HG02588 (cell line): ENCODE measurements around the gene LEMD3.

Experiments used
- ATAC-seq: cut with Tn5 transposase; IDR thresholded peaks from one replicate; pipeline ENCODE4 v1.9.1; 2021; ENCODE audit warnings: mild to moderate bottlenecking, moderate library complexity; ENCODE audit not compliant: unreplicated experiment

The LEMD3 gene

DNA sequence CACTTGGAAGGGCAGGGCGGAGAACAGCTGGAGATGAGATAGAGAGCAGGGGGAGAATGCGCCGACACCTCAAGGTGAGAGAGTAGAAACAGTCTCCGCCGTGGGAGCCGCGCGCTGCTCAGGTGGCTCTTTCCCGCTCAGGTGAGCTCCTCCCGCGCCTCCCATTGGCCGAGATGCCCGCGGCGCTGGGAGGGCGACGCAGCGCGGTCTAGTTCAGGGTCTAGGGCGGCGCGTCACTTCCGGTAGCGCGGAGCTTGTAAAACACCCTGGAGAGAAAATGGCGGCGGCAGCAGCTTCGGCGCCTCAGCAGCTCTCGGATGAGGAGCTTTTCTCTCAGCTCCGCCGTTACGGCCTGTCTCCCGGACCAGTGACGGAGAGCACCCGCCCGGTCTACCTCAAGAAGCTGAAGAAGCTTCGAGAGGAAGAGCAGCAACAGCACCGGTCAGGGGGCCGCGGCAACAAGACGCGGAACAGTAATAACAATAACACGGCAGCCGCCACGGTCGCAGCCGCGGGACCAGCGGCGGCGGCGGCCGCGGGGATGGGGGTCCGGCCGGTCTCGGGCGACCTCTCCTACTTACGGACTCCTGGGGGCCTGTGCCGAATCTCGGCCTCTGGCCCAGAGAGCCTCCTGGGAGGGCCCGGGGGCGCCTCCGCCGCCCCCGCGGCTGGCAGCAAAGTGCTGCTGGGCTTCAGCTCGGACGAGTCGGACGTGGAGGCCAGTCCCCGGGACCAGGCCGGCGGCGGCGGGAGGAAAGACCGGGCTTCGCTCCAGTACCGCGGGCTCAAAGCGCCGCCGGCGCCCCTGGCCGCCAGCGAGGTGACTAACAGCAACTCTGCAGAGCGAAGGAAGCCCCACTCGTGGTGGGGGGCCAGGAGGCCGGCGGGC lies at the start of gene LEMD3:
TSS of gene LEMD3 (plus strand) at position 264 of the 889 bp plus-strand sequence. CDS start at position 278, 14 bp downstream.
- peak; percentile 94 for ATAC-seq

DNA sequence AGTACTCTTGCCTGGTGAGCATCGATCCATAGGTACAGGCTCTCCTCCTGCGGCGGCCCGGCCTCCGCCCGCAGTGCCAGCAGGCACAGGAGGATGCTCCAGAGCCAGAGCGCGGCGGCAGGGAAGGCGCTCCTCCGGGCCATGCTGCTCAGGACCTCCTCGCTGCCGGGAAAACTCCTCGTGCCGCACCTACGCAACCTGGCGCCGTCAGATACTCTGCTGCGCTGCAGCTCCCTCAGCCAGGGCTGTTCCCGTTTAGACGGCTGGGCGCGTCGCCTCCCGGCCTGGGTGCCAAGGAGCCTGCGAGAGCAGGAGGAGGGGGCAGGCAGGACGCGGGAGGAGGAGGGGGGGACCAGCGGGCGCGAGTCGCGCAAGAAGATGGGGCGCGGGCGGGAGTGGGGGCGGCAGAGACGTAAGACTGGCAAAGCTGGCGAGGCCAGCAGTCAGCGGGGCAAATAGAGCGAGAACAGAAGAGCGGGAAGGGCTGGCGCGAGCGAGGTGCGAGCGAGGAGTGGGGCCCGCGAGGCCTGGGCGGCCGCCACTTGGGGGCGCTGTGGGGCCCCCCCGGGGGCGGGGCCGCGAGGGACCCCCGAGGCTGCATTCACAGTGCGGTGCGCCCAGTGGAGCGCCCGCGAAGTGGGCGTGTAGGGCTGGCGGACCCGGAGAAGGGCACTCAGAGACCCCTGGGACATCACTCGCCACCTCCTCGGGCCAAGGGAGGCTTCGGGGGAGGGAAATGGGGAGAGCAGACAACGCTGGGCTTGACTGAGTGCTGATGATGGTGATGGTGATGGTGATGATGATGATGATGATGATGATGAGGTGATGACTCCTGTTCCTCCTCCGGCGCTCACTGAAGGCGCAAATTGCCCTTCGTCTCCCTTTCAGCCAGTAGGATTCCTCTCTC lies 48.1 kb upstream of the LEMD3 start, which contains the start of gene WIF1:
TSS of gene WIF1 (minus strand) at position 257 of the 907 bp plus-strand sequence. CDS start at position 143, 114 bp downstream.
- peak; percentile 47 for ATAC-seq

DNA sequence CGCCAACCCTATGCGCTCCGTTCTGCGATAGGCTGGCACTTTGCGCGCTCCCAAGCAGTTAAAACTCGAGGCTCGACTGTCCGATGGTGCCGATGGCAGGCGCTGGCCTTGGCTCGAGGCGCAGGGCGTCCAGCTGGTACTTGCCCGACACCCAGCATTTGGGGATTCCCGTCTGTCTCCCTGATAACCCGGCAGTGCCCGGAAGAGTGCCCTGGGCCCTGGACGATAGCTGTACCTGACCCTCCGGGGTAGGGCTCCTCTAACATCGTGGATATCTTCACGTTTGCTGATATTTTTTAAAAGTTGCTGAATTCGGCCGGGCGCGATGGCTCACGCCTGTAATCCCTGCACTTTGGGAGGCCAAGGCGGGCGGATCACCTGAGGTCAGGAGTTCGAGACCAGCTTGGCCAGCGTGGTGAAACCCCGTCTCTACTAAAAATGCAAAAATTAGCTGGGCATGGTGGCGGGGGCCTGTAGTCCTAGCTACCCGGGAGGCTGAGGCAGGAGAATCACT lies 47.4 kb upstream of the LEMD3 start:
- no peak for ATAC-seq

DNA sequence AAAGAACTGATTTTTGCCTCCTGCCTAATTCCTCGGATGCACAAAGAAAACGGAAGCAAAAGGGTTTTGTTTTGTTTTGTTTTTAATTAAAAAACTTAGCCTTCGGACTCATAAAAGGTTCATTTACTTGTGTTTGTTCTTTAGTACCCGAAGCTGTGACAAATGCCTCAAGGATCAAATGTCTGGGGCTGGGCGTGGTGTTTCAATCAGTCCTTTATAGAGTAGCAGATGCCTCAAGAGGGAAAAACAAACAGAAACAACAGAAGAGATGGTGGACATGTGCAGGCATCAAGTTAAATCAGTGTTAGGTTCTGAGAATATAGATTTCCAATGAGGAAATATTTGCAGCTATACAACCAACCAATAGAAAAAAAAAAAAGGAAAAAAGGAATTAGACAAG lies 46.7 kb upstream of the LEMD3 start:
- no peak for ATAC-seq

DNA sequence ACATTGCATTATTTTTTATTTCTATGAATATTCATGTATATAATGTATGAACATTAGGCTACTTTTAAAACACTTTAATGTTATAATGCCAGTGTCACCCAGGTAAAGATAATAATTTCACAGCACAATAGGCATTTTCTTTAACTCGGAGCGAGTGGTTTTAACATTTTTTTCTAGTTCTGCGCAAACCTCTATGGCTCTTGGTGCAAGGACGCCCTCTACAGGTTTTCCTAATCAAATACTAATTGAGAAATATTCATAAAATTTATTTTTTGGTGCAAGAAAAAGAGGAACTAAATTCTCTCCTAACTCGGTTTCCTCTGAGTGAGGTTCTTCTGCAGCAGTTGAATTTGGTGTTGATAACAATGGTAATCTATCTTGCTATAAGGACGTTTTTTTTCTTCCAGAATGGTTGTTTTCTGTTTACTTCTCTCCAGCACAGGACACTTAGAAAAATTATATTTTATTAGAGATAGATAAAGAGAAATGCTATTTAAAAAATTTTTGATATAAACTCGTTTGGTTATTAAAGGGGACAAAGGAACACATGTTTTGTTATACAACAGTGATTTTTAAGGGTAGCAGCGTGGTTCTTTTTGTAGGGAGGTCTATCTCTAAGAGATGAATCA lies 45.8 kb upstream of the LEMD3 start:
- ATAC-seq: no peak

DNA sequence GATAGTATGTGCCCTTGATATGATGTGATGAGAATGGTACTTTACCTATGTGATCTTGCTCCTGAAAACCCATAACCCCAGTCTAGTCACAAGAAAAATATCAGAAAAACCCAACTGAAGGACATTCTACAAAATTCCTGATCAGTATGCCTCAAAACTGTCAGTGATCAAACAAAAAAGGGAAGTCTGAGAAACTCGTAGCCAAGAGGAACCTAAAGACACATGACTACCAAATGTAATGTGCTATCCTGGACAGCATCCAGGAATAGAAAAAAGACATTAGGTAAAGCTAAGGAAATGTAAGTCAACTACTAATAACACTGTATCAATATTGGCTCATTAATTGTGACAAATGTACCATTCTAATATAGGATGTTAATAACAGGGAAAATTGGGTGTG lies 44.1 kb upstream of the LEMD3 start:
- ATAC-seq: no peak

DNA sequence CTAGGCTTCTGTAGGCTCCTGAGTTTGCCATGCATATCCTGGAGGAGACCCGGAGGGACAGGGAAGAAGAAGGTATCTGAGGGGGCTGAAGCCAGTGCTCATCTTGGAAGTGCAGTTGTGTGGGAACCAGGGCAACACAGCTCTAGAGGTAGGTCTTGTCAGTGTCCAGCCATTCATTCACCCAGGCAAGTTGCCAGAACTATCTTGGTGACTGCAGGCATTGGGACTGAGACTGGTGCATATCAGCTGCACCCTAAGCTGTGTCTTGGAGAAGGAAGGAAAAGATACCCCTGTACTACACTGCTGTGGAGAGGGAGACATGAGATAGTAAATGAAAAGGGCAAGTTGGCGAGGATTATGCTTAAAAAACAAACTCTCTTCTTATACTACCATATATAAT lies 43.4 kb upstream of the LEMD3 start:
- ATAC-seq: no peak

DNA sequence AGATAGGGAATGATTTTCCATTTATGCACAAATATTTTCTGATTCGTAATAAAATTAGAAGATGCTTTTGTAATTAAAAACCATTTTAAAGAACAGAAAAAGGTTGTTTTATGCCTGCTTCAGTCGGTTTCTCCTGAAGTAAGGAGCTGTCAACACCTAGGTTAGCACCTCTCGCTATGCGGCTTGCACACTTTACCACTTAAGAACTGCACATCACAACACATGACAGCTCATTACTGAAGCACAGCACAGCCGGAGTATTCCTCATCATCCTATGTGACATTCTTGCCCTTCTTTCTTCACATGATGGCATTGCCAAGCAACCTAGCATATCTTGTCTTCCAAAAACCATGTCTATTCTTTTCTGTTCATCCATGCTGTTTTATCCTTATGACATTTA lies 42.9 kb upstream of the LEMD3 start:
- no peak for ATAC-seq

DNA sequence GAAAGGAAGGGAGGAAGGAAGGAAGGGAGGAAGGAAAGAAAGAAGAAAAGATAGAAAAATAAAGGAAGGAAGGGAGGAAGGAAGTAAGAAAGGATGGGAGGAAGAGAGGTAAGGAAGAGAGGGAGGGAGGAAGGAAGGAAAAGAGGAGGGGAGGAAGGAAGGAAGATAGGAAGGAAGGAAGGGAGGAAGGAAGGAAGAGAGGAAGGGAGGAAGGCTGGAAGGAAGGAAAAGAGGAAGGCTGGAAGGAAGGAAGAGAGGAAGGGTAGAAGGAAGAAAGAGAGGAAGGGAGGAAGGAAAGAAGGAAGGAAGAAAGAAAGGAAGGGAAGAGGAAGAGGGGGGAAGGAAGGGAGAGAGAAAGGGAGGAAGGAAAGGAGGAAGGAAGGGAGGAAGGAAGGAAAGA lies 35.5 kb upstream of the LEMD3 start:
- ATAC-seq: no peak

DNA sequence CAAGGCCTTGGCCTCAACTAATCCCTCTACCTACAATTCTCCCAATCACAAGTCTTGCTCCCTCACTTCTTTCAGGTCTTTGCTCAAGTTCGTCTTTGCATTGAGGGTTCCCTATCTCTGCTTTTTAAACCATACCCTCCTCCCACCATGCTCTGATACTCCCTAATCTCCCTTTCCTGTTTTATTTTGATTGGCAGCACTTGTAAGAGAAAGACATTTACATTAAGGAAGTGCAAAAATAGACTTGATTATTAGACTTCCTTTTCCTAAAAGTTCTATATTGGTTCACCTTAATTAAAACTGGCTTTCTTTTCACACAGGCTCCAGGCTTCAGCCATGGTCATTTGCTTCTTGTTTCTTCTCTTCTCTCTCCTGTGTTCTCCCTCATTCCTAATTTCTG lies 30.0 kb upstream of the LEMD3 start:
- ATAC-seq: no peak

DNA sequence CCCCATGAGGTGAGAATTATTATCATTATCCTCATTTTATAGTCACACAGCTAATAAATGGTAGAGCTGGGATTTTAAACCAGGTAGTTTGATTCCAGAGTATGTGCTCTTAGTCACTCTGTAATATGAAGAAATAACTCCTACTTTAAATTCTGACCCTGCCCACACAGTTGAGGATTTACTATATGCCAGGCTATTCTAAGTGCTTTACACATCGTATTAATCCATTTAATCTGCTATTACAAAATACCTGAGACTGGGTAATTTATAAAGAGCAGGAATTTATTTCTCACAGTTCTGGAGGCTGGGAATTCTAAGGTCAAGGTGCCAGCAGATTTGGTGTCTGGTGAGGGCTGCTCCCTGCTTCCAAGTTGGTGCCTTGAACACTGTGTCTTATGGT lies 28.6 kb upstream of the LEMD3 start:
- no peak for ATAC-seq

DNA sequence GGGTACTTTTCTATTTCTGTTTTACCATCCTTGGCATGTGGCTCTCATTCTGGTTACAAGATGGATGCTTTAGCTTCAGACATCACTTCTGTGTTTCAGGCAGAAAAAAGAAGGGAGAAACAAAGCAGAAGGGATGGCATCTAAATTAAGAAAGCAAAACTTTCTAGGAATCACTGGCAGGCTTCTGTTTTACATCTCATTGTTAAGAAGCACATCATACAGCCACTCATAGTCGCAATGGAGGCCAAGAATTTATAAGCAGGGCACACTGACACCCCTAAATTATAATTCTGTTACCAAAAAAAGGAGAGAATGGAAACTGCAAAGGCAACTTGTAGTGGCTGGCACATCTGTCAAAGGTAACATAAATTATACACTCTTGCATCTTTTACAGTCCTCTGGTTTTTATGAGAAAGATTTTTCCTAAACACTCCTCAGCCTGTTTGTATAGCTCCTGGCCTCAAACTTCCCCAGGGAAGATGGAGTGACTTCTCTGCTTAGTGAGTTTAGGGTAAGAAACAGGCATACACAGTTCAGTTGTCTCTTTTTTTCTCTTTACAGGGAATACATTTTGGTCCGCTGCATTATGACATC lies 22.0 kb upstream of the LEMD3 start:
- ATAC-seq: no peak

DNA sequence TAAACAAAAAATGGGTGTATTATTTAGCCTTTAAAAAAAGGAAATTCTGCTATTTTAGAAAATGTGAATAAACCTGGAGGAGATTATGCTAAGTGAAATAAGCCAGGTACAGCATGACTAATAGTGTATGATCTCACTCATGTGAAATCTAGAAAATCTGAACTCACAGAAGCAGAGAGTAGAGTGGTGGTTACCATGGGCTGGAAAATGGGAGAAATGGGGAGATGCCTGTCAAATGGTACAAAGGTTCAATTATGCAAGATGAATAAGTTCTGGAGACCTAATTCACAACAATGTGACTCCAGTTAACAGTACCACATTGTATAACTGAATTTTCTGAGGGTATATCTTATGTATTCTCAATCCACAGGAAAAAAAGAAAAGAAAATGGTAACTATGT lies 17.4 kb upstream of the LEMD3 start:
- no peak for ATAC-seq

DNA sequence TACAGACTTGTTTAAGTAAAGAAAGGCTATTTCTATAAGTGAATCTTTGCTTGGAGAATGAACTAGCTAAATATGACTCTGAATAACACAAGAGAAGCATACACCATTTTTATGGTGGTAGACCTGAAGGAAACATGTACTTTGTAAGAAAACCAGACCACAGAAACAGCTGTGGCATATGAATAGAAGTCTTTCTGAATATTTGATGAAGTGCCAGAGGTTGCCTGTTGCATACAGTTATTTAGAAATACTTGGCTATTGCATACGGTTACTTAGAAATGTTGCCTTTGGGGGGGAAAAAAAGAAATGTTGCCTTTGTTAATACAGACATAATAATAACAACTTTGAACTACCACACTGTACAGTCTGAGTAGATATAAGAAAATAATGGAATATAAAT lies 16.8 kb upstream of the LEMD3 start:
- no peak for ATAC-seq

DNA sequence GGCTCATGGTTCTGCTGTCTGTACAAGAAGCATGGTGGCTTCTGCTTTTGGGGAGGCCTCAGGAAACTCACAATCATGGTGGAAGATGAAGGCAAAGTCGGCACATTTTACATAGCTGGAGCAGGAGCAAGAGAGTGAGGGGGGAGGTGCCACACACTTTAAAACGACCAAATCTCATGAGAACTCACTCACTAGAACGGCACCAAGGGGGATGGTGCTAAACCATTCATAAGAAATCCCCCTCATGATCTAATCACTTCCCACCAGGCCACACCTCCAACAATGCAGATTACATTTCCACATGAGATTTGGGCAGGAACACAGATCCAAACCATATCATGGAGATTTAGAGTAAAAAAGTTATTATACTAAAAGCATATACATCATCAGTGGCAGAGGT lies 13.6 kb upstream of the LEMD3 start:
- ATAC-seq: peak; percentile 36

DNA sequence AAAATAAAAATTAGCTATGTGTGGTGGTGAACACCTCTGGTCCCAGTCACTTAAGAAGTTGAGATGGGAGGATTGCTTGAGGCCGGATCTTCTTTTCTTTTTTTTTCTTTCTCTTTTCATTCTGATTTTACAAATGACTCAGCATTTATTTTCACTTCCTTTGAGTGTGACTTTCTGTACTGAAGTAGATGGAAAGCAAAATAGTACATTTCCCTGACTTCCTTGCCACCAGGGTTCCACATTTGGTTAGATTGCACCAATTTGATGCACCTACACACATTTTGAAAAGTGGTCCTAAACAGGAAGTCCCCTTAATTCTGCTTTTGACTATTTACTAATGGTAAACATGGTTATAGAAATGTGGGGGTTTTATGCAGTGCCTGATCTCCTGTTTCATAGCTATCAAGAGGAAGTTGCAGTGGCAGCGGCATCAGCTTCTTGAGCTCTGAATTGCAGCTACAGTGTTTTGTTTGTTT lies 13.0 kb upstream of the LEMD3 start:
- ATAC-seq: peak; percentile 92

DNA sequence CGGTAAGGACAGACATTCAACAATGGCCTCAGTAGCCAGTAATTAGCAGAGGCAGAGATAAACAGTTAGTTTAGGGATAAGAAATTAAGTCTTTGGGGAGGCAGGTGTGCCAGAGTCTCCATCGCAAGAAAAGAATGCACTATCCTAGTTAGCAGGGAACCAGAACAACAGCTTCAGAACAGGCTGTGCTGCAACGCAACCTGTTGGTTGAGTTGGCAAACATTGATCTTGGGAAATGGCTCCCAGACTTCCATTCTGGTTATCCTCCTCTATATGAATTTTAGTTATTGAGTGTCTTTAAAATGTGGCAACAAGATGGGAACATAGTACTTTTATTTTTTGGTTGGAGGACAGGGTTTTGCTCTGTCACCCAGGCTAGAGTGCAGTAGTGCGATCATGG lies 12.3 kb upstream of the LEMD3 start:
- no peak for ATAC-seq

DNA sequence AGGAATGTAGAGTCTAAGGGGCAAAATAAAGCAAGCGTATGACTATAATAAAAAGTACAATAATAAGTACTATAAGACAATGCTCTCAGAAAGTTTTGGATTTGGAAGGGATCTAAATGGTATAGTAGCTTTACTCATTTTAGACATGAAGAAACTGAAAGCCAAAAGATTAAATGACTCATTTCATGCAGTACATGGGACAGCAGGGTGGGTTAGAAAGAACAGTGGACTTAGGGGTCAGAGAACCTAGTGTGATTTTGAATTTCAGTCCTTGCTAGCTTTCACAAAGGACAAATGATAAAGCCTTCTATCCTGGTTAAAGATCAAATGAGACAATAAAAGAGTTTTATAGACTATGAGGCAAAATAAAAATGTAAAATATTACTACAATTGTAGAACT lies 6.8 kb upstream of the LEMD3 start:
- peak; percentile 42 for ATAC-seq

DNA sequence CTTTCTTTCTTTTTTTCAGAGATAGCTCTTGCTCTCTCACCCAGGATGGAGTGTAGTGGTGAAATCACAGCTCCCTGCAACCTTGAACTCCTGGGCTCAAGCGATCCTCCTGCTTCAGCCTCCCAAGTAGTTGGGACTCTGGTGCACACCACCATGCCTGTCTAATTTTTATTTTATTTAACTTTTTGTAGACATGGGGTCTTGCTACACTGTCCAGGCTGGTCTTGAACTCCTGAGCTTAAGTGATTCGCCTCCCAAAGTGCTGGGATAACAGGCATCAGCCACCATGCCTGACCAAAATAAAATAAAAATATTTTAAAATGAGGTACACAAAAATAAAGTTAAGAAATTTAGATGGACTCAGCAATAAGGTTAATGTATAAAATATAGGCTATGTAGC lies 5.1 kb upstream of the LEMD3 start:
- no peak for ATAC-seq

DNA sequence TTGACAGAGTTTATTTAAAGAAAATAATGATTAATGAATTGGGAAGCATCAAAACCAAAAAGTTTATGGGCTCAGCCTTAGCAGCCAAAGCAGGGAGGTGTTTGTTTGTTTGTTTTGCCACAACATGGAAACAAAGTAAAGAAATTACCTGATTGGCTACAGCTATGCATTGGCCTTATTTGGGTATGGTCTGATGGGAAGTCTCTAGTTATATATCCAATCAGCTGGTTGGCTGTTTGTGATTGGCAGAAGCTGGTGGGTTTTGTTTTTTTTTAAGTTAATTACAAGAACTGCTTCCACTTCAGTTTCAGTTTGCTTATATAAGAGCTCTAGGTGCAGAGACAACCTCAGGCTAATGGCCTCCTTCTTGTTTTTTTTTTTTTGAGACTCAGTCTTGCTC lies 4.6 kb upstream of the LEMD3 start:
- ATAC-seq: no peak
